HG03469 (cell line): ENCODE data around the gene DAB2IP.
"Not testable (repeated sequence)": the region's sequence is repeated elsewhere in the genome, so short reads cannot be mapped to it uniquely, and the experiment has no call there.

ENCODE experiments used
- ATAC-seq: cut with Tn5 transposase; IDR thresholded peaks from one replicate; pipeline ENCODE4 v1.9.1; 2021; ENCODE audit warnings: mild to moderate bottlenecking, moderate library complexity, moderate number of reproducible peaks; ENCODE audit not compliant: unreplicated experiment

The DAB2IP gene

DNA sequence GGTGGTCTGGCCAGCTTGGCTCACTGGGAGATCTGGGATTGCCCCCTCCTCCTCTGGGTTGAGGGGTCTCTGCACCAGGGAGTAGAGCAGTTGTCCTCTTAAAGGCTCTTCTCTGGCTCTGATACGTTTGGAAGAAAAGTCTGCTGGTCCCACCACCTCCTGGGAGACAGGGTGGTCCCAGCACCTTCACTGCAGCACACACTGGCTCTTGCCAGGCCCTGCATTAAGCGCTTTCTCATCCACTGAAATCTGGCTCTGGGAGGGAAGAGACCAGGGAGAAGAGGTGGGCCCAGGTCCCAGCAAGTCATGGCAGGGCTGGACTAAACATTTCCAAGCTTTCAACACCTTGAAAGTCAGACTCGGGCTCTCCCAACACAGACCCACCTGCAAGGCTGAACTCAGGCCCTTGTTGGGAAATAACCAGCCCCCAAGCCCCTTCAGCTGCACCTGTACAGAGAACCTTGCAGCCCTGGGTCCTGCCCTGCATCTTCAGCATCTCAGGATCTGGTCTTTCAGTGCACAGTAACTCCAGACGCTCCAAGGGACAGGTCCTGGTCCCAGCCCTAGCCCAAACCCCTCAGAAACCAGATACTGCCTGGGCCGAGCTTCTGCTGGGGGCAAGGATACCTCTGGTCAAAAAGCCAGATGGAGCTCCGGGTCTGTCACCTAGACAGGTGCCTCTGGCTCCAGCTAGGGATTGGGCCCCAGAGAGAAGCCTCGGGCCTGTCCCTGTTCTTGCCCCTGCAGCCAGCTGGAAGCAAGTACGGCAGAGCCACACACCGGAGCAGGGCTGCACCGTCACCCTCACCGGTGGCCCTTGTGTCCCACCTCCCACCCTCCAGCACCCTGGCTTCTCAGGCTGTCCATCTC lies 134.5 kb downstream of the DAB2IP start:
- no peak for ATAC-seq

DNA sequence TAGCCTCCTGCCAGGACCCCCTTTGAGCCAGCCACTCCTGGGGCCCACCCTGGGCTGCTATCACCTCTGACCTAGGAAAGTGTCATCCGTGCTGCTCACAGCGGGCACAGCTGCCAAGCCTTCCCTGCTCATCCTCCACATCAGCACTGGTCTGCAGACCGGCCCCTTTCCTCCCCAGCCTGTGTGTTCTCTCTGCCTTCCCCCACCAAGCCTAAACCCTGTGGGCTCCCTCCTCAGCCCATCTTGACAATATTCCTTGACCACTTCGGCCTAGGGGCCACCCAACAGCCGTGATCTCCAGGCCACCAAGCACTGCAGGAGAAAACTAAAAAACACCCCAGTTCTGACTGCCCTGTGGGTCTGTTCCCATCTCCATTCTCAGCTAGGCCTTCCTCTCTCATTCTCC lies 135.1 kb downstream of the DAB2IP start:
- ATAC-seq = no peak

DNA sequence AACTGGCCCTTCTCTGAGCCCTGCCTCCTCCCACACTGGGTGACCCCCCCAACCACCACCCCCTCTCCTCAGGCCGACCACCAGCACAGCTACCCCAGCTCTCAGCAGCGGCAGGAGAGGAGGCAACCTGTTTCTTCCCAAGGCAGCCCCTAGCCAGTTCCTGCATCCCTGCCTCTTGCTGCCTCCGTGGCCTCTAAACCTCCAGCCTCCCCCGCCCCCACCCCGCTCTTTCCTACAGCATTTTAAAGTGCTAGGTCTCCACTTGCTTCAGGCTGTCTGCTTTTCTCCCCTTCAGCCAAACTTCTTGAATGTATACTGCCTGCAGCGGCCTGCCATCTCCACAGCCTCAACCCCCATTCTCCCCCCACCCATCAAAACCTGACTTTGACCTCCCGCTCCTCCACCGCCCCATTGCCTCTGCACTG lies 135.6 kb downstream of the DAB2IP start:
- ATAC-seq = no peak

DNA sequence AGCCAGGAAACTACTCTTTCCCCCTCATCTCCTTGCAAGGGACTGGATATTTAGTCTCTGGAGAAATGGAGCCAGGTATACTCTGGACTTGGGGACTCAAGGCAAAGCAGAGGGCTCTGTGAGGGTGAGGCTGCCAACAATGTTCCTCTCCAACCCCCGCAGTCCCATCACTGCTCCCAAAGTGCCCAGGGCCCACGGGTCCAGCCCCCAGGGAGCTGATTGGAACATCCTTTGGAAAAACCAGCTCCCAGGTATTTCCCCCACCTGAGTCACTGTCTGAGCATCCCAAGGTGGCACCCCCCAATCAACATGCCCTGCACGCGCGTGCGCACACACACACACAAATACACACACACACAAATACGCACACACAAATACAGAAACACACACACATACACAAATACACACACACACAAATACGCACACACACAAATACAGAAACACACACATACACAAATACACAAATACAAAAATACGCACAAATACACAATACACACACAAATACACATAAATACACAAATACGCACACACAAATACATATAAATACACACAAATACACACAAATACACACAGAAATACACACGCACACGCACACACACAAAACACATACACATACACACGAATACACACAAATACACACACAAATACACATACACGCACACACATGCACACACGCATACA lies 137.4 kb downstream of the DAB2IP start:
- ATAC-seq = no peak

DNA sequence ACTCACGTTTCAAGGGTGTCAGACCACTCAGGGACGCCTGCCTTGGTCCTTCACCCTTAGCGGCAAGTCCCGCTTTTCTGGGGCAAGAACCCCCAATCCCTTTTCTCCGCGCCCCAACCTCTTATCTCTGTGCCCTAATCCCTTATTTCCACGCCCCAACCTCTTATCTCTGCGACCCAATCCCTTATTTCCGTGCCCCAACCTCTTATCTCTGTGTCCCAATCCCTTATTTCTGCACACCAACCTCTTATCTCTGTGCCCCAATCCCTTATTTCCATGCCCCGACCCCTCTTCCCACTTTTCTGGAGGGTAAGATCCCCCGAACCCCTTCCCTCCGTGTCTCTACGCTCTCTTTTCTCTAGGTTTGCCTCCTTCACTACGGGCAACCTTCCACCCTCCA lies 139.4 kb downstream of the DAB2IP start:
- ATAC-seq = no peak

DNA sequence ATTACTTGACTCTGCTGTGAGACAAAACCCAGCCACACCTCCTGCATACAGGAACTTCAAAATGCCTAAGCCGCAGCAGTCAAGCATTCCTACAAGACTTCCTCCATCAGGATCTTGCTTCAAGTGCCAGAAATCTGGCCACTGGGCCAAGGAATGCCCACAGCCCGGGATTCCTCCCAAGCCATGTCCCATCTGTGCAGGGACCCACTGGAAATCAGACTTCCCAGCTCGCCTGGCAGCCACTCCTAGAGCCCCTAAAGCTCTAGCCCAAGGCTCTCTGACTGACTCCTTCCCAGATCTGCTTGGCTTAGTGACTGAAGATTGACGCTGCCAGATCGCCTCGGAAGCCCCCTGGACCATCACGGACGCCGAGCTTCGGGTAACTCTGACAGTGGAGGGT lies 141.0 kb downstream of the DAB2IP start:
- not testable (repeated sequence) for ATAC-seq

DNA sequence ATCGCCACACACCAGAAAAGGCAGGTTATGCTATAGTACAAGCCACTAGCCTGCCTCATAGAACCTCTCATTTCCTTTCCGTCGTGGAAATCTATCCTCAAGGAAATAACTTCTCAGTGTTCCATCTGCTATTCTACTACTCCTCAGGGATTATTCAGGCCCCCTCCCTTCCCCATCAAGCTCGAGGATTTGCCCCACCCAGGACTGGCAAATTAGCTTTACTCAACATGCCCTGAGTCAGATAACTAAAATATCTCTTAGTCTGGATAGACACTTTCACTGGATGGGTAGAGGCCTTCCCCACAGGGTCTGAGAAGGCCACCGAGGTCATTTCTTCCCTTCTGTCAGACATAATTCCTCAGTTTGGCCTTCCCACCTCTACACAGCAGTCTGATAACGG lies 142.9 kb downstream of the DAB2IP start:
- ATAC-seq = not testable (repeated sequence)

DNA sequence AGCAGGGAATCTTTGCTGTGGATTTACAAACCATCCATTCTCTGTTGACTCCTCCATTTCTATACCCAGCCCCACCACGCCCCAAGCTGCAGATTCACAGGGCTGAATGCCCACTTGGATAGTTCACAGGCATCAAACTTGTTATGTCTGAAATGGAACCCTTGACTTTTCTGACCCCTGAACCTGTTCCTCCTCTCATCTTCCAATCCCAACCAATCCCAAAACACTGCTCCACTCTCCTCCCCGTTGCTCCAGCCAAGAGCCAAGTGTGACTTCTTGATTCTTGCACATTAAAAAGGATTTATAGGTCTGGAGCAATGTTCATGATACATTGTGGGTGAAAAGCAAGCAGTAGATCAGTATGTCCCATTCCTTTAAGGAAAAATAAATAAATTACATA lies 145.6 kb downstream of the DAB2IP start:
- no peak for ATAC-seq

DNA sequence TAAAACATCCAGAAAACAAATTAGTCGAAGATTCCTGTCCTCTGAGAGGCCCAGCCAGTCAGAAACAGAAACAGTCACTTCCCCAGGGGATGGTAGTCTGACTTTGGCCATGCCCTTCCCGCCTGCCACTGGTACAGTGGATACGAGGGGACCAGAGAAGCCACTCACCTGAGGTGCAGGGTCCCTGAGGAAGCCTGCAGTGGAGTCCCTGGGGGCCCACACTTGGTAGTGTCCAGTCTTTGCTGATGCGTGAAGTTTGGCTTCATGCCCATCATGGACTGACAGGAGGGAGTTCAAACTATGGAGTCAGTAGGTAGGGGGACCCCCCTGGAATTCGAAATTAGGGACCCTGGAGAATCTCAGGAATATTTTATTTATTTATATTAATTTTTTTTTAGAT lies 147.5 kb downstream of the DAB2IP start:
- no peak for ATAC-seq

DNA sequence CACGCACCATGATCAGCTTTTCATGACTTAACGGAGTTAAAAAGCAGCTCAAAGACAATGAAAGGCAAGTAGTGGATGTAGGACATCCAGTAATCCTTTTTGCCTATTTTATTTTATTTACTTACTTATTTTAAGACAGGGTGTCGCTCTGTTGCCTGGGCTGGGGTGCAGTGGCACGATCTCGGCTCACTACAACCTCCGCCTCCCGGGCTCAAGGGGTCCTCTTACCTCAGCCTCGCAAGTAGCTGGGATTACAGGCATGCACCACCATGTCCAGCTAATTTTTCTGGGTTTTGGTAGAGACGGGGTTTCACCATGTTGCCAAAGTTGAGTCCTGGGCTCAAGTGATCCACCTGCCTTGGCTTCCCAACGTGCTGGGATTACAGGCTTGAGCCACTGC lies 148.9 kb downstream of the DAB2IP start:
- ATAC-seq = no peak

DNA sequence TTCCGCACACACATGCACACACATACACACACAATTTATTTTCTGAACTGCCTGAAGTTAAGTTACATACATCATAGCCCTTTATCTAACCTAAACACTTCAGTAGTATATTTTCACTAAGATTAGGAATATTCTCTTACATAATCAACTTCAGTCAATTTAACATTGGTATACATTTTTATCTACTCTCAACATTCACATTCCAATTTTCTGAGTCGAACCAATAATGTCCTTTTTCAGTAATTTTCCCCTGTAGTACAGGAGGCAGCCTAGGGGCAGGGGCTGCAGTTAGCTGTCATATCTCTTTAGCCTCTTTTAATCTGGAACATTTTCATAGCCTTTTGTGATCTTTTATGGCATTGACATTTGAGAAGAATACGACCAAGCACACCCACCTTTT lies 150.1 kb downstream of the DAB2IP start:
- ATAC-seq = no peak

DNA sequence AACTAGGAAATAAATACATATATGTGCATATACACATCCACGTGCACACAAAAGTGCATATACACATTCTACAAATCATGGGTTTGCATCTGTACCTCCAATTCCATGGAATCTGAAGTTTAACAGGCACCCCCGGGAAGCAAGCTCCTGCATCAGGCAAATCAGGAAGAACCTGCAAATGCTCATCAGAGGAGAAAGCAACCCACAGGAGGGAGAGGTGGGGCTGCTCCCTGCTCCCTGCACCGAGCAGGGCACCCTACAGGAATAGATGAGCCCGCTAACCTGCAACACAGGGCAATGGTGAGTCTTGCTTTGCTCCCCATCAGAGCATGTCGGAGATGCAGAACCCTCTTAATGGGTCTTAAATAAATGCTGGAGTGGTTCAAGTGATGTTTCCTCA lies 151.3 kb downstream of the DAB2IP start:
- no peak for ATAC-seq

DNA sequence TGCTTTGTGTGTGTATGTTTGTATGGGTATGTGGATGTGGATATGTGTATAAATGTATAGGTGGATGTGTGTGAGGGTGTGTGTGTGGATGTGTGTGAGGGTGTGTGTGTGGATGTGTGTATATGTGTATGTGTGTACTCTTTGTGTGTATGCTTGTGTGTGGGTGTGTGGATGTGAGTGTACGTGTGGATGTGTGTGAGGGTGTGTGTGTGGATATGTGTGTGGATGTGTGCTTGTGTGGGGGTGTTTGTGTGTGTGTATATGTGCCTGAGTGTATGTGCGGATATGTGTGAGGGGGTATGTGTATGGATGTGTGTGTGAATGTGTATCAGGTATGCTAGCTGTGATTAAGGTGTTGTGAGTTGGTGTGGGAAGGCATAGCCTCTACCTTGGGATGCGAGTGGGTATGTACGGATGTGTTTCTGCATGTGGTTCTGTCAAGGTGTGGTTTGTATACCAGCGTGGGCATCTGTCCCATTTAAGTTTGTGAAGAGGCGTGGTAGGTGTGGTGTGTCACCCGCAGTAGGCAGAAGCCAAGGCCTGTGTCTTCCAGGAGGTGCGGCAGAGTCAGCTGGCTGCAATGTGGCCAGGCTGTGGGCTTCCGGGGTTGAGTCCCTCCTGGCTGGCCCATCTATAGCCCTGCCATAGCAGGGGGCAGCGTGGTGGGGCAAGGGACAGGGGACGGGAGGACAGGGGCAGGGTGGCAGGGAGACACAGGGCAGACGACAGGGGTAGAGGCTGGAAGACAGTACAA lies 155.8 kb downstream of the DAB2IP start:
- ATAC-seq = no peak

DNA sequence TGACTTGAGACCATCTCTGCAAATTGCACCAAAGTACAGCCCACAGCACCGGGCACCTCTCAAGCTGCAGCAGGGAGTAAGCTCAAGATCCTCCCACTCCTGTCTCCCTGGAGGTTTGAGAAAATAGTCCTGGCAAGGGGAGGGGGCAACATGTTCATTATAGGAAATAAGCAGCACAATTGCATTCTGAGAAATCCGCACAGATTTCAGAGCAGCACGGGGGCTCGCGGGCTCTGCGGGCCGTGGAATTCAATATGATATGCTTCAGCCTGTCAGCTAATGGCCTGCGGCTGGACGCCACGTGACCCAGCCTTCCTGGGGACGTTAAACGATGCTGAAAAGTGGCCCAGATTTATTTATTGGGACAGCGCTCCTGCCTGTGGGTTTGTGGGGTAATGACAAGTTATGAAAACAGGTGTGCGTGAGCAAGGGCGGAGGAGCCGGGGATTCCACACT lies 156.4 kb downstream of the DAB2IP start:
- ATAC-seq = no peak

DNA sequence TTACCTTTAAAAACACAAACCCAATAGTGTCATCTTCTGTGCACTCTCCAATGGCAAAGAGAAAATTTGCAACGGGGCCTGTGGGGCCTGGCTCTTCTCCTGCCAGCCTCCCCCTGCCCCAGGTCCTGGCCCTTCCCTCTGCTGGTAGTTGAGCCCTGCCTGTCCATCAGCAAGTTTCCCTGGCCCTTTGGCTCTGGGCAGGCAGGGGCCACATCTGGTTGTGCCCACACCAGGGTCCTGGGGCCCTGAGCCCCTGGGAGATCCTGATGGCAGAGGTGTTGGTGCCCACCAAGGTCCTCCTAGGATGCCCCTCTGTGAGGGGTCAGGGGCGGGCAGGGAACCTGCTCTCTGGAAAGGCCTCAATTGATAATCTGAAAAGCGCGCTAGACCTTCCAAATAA lies 157.3 kb downstream of the DAB2IP start:
- ATAC-seq = no peak

DNA sequence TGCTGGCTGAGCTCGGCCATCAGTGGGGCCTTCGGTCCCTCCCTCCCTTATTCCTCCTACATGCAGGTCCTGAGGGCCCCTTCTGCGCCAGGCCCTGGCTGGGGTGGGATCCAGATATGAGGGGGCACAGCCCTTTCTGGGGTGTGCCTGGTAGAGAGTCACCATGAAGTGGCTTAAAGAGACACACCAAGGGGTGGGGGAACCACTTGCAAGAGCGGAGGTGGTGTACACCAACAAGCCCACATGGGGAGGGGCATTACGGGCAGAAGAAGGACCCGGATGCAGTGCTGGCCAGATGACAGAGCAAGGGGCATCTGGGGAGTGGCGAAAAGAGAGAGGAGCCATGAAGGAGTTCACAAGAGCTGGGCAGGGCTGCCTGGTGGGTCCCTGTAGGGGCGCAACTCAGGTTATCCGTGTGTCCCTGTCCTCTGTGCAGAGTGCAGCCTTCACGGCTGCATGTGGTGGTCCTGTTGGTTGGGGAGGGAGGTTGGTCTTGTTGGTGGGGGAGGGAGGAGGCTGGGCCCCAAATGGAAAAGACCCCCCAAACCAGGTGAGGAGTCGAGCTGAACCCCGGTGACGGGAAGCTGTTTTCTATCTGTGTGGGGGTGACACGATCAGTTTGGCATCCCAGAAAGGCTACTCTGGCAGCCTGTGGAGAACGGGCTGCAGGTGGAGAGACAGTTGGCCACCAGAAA lies 158.1 kb downstream of the DAB2IP start:
- ATAC-seq = no peak

DNA sequence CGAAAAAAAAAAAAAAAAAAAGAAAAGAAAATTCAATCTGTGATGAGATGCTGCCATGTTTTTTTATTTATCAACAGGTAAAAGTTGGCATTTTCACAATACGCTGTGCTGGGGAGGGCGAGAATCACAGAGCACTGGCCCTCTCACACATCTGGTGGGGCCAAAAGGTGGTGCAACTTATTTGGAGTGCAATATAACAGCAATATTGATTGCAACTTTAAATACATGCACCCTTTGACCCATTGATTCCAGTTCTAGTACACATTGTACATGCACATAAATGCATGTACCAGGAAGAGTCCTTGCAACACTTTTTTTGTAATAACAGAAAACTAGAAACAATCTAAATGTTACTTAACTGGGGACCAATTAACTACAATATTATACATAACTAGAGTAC lies 159.1 kb downstream of the DAB2IP start:
- no peak for ATAC-seq

DNA sequence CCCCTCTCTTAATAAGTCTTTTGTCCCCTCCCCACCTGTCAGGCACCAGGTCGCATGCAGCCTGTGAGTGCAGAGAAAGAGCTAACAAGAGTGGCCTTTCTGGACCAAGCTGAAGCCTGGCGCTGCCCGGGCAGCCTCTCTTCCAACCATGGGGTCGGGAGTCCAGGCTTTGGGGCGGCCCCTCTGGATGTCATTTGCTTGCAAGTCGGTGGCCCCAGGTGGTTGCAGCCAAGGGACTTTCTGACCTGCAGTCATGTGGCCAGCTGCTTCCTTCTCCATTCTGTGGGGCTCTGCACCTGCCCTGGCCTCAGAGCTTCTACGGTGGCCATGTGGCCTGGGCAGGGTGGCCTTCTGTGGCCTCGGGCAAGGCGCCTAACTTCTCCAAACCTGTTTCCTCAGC lies 159.7 kb downstream of the DAB2IP start:
- no peak for ATAC-seq

DNA sequence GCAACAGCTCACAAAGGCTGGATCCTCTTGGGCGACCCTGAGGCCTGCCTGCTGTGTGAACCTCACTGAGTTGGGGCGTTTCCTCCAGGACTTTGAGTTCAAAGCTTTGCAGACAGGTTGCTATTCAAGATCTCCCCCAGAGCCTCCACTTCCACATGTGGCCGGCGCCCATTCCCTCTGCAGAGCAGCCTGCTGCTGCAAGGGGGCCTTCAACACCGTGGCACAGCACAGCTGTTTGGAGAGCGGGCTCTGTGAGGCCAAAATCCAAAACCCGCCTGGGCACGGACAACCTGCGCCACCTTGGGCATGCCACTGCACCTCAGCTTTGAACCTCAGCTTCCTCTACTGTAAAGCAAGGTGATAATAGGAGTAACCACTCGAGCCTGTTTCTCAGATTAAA lies 160.3 kb downstream of the DAB2IP start:
- no peak for ATAC-seq

DNA sequence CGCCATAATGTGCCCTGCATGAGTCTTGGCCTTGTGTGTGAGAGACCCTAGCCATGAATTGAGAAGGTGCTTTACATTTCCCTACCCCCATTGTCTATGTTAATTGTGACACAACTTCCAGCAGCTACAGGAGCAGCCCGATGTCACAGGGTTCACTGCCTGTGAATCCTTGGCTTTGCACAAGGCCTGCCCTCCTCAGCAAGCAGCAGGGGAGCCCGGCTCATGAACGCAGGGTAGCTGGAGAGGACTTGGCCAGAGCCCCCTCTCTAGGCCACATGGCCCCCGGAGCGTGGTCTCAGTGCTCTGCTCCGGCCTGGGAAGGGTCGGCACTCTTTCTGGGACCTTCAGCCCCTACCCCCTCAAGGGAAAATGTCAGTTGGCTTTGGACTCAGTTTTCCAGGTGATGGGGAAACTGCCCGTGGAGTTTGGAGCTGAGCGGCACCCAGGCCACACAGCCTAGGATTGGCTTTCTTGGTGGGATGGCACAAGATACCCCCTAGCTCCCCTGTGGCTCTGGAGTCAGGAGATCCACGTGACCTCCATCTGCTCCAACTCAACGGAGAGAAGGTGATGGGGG lies 160.8 kb downstream of the DAB2IP start:
- no peak for ATAC-seq
